Activated T-cell treated with anti-CD3 and anti-CD28 coated beads, Interleukin-2, amount 50 U/mL, for 72 hours (primary cell): ENCODE measurements around the gene MPRIP. TPM values are rescaled to one million over a fixed set of nuclear protein-coding genes. Genes with fewer than 3 reads are reported as not detected.
A peak's percentile ranks its signal among the peaks of the same experiment; 100 is the strongest.

Experiments used
- ATAC-seq, 2 donors: fragments of 150-1000 bp; cut with Tn5 transposase; replicated peaks in 1 of 2; 2 replicates each; pipeline ENCODE4 v1.10.0; 2021; ENCODE audit warnings: moderate library complexity in 2 of 2, mild to moderate bottlenecking in 1 of 2
- DNase-seq, 2 donors: peaks; one replicate each; pipeline ENCODE4 v3.0.0; 2021 to 2022; ENCODE audit warnings: mixed read lengths in 1 of 2
- H3K27ac Mint-ChIP-seq: one replicate; pipeline ENCODE4 v1.8.0; 2022; ENCODE audit warnings: mild to moderate bottlenecking, moderate library complexity, mixed read lengths
- H3K27me3 Mint-ChIP-seq: one replicate; pipeline ENCODE4 v1.8.0; 2022; ENCODE audit warnings: low read depth, mixed read lengths
- H3K36me3 Mint-ChIP-seq, 2 donors: one replicate each; pipeline ENCODE4 v1.8.0; 2022; ENCODE audit warnings: mixed read lengths in 2 of 2, mild to moderate bottlenecking in 1 of 2; ENCODE audit not compliant: insufficient read depth in 2 of 2
- H3K4me1 Mint-ChIP-seq: one replicate; pipeline ENCODE4 v1.8.0; 2022; ENCODE audit warnings: low read depth, mixed read lengths
- H3K4me3 Mint-ChIP-seq, 2 donors: one replicate each; pipeline ENCODE4 v1.8.0; 2022; ENCODE audit warnings: mild to moderate bottlenecking in 2 of 2, mixed read lengths in 2 of 2, moderate library complexity in 2 of 2
- H3K9me3 Mint-ChIP-seq, 2 donors: one replicate each; pipeline ENCODE4 v1.8.0; 2022; ENCODE audit warnings: mixed read lengths in 2 of 2
- total RNA-seq, 2 donors: library from RNA; stranded (reverse); gene quantifications; one replicate each; pipeline ENCODE4 v1.2.3, GENCODE V29; 2022

The MPRIP gene
- total RNA-seq, 2 donors from 2014 or later = 110 to 128 TPM

- ATAC-seq = peak; percentile 31 to 46
- H3K4me1 Mint-ChIP-seq = peaks cover 48% of the 10 kb centered on the region
- H3K27me3 Mint-ChIP-seq = no peaks in the 10 kb centered on the region
- no peaks in the 10 kb centered on the region for H3K36me3 Mint-ChIP-seq
- H3K27ac Mint-ChIP-seq = peak overlapping the region; percentile 88
- DNase-seq = peak; percentile 21 to 40
- H3K9me3 Mint-ChIP-seq = no peaks in the 10 kb centered on the region
- H3K4me3 Mint-ChIP-seq = peak overlapping the region in 1 of 2 donors; percentile 56
Measured at GRCh38 chr17:17114592-17115225, 72.5 kb downstream of the MPRIP start.

GRCh38 chr17:17115620-17116019 is 73.4 kb downstream of the MPRIP start:
- Mint-ChIP-seq H3K27ac (no peak overlapping the region), H3K4me1 (peaks cover 48% of the 10 kb centered on the region), H3K9me3 (no peaks in the 10 kb centered on the region), H3K4me3 (no peak overlapping the region), H3K36me3 (no peaks in the 10 kb centered on the region), H3K27me3 (no peaks in the 10 kb centered on the region)
- ATAC-seq (no peak), DNase-seq (no peak)

GRCh38 chr17:17116406-17116805 is 74.1 kb downstream of the MPRIP start:
- H3K36me3 Mint-ChIP-seq = no peaks in the 10 kb centered on the region
- DNase-seq = no peak
- no peaks in the 10 kb centered on the region for H3K9me3 Mint-ChIP-seq
- H3K27ac Mint-ChIP-seq = no peak overlapping the region
- peaks cover 46% of the 10 kb centered on the region for H3K4me1 Mint-ChIP-seq
- no peak overlapping the region for H3K4me3 Mint-ChIP-seq
- H3K27me3 Mint-ChIP-seq = no peaks in the 10 kb centered on the region
- ATAC-seq = no peak

DNA sequence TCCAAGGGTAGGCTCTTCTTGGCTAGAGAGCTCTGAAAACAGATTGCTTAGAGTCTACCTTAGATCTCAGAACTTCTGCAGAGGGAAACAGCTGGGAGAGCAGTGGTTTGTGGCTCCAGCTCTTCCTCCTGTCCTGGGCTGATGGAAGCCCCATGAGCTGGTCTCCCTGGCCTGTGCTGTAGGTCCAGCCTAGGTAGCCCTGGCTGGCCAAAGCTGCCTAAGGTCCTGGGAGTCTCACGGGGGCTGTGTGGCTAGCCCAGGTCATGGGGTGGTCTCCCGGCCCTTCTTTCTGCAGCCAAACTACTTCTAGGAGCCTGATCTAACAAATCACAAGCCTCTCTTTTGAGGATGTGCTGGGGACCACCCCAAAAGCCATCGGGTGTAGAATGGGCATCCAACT is 75.7 kb downstream of the MPRIP start:
- Mint-ChIP-seq H3K27me3 (no peaks in the 10 kb centered on the region), H3K27ac (peak overlapping the region; percentile 34), H3K4me1 (peaks cover 51% of the 10 kb centered on the region), H3K36me3 (no peaks in the 10 kb centered on the region), H3K4me3 (no peak overlapping the region), H3K9me3 (no peaks in the 10 kb centered on the region)
- DNase-seq = no peak
- no peak for ATAC-seq

DNA sequence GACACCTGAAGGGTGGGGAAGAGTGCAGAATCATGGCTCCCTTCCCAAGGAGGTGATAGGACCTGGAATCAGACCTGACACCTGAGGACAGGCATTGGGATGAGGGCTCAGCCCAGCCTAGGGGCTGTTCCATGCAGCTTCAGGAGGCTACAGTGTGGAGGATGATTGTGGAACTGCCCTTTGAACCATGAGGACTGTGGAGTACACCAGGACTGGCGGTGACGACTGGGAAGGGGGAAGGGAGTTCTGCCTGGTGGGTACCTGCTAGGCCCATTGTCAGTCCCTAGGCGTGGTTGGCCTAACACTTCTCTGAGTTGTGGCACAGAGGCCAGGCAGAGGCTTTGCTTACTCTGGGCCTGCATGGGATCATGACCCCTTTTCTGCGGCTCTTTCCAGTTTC is 76.1 kb downstream of the MPRIP start:
- no peak for DNase-seq
- ATAC-seq = no peak
- H3K4me3 Mint-ChIP-seq = peak overlapping the region in 1 of 2 donors; percentile 11
- no peaks in the 10 kb centered on the region for H3K36me3 Mint-ChIP-seq
- H3K27me3 Mint-ChIP-seq = no peaks in the 10 kb centered on the region
- peak overlapping the region; percentile 34 for H3K27ac Mint-ChIP-seq
- H3K9me3 Mint-ChIP-seq = no peaks in the 10 kb centered on the region
- H3K4me1 Mint-ChIP-seq = peaks cover 53% of the 10 kb centered on the region

DNA sequence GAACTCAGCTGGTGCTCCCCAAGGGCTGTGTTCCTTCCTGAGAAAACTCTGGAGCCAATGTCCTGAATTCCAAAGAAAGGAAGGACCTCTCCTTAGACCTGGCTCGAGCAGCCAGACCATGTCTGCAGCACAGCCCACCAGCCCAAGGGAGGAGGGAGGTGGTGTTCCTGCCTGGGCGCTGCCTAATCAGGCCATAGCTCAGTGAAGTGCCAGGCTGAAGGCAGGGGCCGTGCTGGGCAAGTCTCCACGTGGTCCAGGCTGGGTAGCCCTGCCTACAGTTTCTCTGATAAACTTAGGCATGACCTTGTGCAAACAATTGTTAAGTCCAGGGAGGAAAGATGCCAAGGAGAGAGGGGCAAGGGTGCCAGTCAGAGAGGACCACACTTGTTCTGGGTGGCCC is 76.8 kb downstream of the MPRIP start:
- Mint-ChIP-seq H3K9me3 (no peaks in the 10 kb centered on the region), H3K36me3 (no peaks in the 10 kb centered on the region), H3K4me3 (peak overlapping the region; percentile 31 to 39), H3K4me1 (peaks cover 55% of the 10 kb centered on the region), H3K27me3 (no peaks in the 10 kb centered on the region), H3K27ac (peak overlapping the region; percentile 71)
- ATAC-seq (peak in 1 of 2 donors; percentile 6), DNase-seq (no peak)

- peaks cover 55% of the 10 kb centered on the region for H3K4me1 Mint-ChIP-seq
- DNase-seq (peak; percentile 41 to 48), ATAC-seq (peak; percentile 81 to 90)
- H3K27me3 Mint-ChIP-seq = no peaks in the 10 kb centered on the region
- no peaks in the 10 kb centered on the region for H3K36me3 Mint-ChIP-seq
- H3K27ac Mint-ChIP-seq = peak overlapping the region; percentile 71
- H3K9me3 Mint-ChIP-seq = no peaks in the 10 kb centered on the region
- peak overlapping the region; percentile 31 to 39 for H3K4me3 Mint-ChIP-seq
Measured at GRCh38 chr17:17119533-17119932, 77.3 kb downstream of the MPRIP start.

GRCh38 chr17:17120294-17120693 is 78.0 kb downstream of the MPRIP start:
- ATAC-seq (no peak), DNase-seq (no peak)
- Mint-ChIP-seq H3K36me3 (no peaks in the 10 kb centered on the region), H3K9me3 (no peaks in the 10 kb centered on the region), H3K27me3 (no peaks in the 10 kb centered on the region), H3K4me1 (peaks cover 56% of the 10 kb centered on the region), H3K27ac (peak overlapping the region; percentile 71), H3K4me3 (no peak overlapping the region)

DNA sequence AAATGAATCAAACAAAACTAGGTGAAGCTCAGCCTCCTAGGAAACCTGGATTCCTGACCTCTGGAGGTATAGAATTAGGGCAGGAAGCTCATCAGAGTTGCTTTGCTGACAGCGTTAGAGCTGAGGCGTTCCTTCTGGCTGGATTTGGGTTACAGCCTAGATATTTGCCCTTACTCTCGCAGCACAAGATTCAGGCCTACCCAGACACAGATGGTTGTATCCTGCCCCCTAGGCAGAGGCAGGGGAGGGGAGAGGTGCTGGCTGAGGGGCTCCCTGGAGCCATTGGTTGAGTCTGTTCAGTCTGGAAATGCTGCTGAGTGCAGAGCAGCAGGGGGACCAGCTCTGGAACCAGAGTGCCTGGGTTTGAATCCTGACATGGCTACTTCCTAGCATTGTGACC is 78.4 kb downstream of the MPRIP start:
- H3K9me3 Mint-ChIP-seq = no peaks in the 10 kb centered on the region
- H3K4me3 Mint-ChIP-seq = no peak overlapping the region
- no peaks in the 10 kb centered on the region for H3K27me3 Mint-ChIP-seq
- no peaks in the 10 kb centered on the region for H3K36me3 Mint-ChIP-seq
- ATAC-seq = no peak
- H3K4me1 Mint-ChIP-seq = peaks cover 60% of the 10 kb centered on the region
- peak overlapping the region; percentile 71 for H3K27ac Mint-ChIP-seq
- DNase-seq = no peak

DNA sequence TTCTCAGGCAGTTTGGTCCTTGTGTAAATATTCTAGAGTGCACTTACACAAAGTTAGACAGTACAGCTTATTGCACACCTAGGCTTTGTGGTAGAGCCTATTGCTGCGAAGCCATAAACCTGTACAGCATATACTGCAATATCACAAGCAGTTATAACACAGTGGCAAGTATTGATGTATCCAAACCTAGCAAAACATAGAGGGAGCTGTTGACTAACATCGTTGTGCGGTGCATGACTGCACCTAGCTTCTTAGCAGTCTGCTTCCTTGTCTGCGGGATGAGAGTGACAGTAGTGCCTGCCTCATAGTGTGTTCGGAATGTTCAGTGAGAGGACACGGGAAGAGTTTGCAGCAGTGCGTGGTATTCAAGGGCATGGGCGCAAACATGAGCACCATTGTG is 78.9 kb downstream of the MPRIP start:
- no peak for ATAC-seq
- Mint-ChIP-seq H3K4me1 (peaks cover 65% of the 10 kb centered on the region), H3K36me3 (no peaks in the 10 kb centered on the region), H3K4me3 (no peak overlapping the region), H3K27ac (no peak overlapping the region), H3K9me3 (no peaks in the 10 kb centered on the region), H3K27me3 (no peaks in the 10 kb centered on the region)
- DNase-seq = no peak

GRCh38 chr17:17122781-17123483 is 80.7 kb downstream of the MPRIP start:
- H3K27ac Mint-ChIP-seq = no peak overlapping the region
- no peak for DNase-seq
- no peaks in the 10 kb centered on the region for H3K27me3 Mint-ChIP-seq
- peaks cover 63% of the 10 kb centered on the region for H3K4me1 Mint-ChIP-seq
- no peak overlapping the region for H3K4me3 Mint-ChIP-seq
- H3K36me3 Mint-ChIP-seq = no peaks in the 10 kb centered on the region
- H3K9me3 Mint-ChIP-seq = no peaks in the 10 kb centered on the region
- no peak for ATAC-seq

- ATAC-seq = no peak
- H3K4me1 Mint-ChIP-seq = peaks cover 50% of the 10 kb centered on the region
- no peaks in the 10 kb centered on the region for H3K9me3 Mint-ChIP-seq
- no peak overlapping the region for H3K27ac Mint-ChIP-seq
- no peak for DNase-seq
- no peaks in the 10 kb centered on the region for H3K27me3 Mint-ChIP-seq
- no peaks in the 10 kb centered on the region for H3K36me3 Mint-ChIP-seq
- no peak overlapping the region for H3K4me3 Mint-ChIP-seq
Measured at GRCh38 chr17:17124341-17124740, 82.1 kb downstream of the MPRIP start.

- peak overlapping the region; percentile 1 to 6 for H3K4me3 Mint-ChIP-seq
- no peaks in the 10 kb centered on the region for H3K27me3 Mint-ChIP-seq
- H3K36me3 Mint-ChIP-seq = no peaks in the 10 kb centered on the region
- peaks cover 39% of the 10 kb centered on the region for H3K4me1 Mint-ChIP-seq
- no peak for DNase-seq
- peak overlapping the region; percentile 61 for H3K27ac Mint-ChIP-seq
- peak; percentile 14 to 45 for ATAC-seq
- H3K9me3 Mint-ChIP-seq = no peaks in the 10 kb centered on the region
Measured at GRCh38 chr17:17125136-17126084, 83.2 kb downstream of the MPRIP start.
